Activated naive CD4-positive, alpha-beta T cell treated with anti-CD3 and anti-CD28 coated beads for 36 hours (primary cell): ENCODE measurements around the gene HOMER2. TPM values are rescaled to one million over a fixed set of nuclear protein-coding genes. Genes with fewer than 3 reads are reported as not detected.
"Not testable (repeated sequence)": the region's sequence is repeated elsewhere in the genome, so short reads cannot be mapped to it uniquely, and the experiment has no call there.

Source experiments
- CTCF ChIA-PET: fragments of 350-600 bp; sonication (Branson Sonifier 250); formaldehyde crosslinking; loops from one replicate; lab custom pipeline; 2021; ENCODE audit warnings: antibody characterized with exemption; lab: Charles Lee
- DNase-seq: peaks from one replicate; pipeline ENCODE4 v3.0.0-alpha.2; 2020
- H3K27ac Mint-ChIP-seq: one replicate; pipeline ENCODE4 v1.8.0; 2021; ENCODE audit warnings: mild to moderate bottlenecking, mixed read lengths
- H3K27me3 Mint-ChIP-seq: one replicate; pipeline ENCODE4 v1.8.0; 2021; ENCODE audit warnings: low read depth, mixed read lengths
- H3K36me3 Mint-ChIP-seq: one replicate; pipeline ENCODE4 v1.8.0; 2021; ENCODE audit warnings: low read depth, mixed read lengths
- H3K4me1 Mint-ChIP-seq: one replicate; pipeline ENCODE4 v1.8.0; 2021; ENCODE audit warnings: low read depth, mixed read lengths
- H3K4me3 Mint-ChIP-seq: one replicate; pipeline ENCODE4 v1.8.0; 2021; ENCODE audit warnings: mild to moderate bottlenecking, moderate library complexity, mixed read lengths
- H3K9me3 Mint-ChIP-seq: one replicate; pipeline ENCODE4 v1.8.0; 2021; ENCODE audit warnings: mixed read lengths
- intact Hi-C: fragments of 100-400 bp; cut with micrococcal nuclease; formaldehyde crosslinking; loops from one replicate; pipeline ENCODE4 v1.15.1; 2023
- total RNA-seq, 2 experiments: library from RNA; stranded (reverse); gene quantifications; one replicate each; pipeline ENCODE4 v1.2.3, GENCODE V29; 2021

Gene HOMER2
- total RNA-seq, 2 experiments from 2014 or later, result 2.3 to 2.8 TPM

GRCh38 chr15:82901114-82901805 lies 51.3 kb downstream of the HOMER2 start:
- Mint-ChIP-seq H3K27me3 (no peaks in the 10 kb centered on the region), H3K27ac (no peak overlapping the region), H3K4me1 (no peaks in the 10 kb centered on the region), H3K36me3 (no peaks in the 10 kb centered on the region), H3K9me3 (no peaks in the 10 kb centered on the region), H3K4me3 (no peak overlapping the region)
- intact Hi-C loops, result no loop called here
- no peak for DNase-seq
- CTCF ChIA-PET, result no interaction called here

DNA sequence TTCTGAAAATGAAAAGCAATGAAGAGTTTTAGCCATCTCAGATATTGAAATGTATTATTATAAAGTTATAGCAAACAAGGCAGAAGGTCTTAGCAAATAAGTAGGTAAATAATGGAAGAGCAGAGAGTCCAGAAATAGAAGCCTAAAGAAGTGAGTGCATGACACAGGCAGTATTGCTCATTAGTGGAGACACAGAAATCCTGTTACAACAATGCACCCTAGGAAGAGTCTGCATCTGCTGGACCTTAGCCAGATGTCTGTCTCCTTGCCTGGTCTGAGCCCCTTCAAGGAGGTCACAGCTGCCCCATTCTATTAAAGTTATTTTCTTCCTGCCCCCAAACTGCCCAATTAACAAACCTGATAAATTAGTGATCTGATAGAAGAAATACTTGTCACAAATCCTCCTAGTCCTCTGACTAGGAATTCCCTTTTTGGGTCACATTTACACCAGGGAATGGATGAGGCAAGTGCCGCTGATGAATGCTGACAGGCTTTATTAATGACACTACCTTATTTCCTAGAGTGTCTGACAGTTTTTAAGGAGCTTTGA lies 51.9 kb downstream of the HOMER2 start:
- no peaks in the 10 kb centered on the region for H3K9me3 Mint-ChIP-seq
- intact Hi-C loops, result no loop called here
- no peak overlapping the region for H3K27ac Mint-ChIP-seq
- DNase-seq, result no peak
- H3K4me1 Mint-ChIP-seq, result no peaks in the 10 kb centered on the region
- H3K27me3 Mint-ChIP-seq, result no peaks in the 10 kb centered on the region
- CTCF ChIA-PET, result no interaction called here
- no peak overlapping the region for H3K4me3 Mint-ChIP-seq
- no peaks in the 10 kb centered on the region for H3K36me3 Mint-ChIP-seq

- CTCF ChIA-PET, result no interaction called here
- DNase-seq, result no peak
- Mint-ChIP-seq H3K36me3 (no peaks in the 10 kb centered on the region), H3K27ac (no peak overlapping the region), H3K9me3 (no peaks in the 10 kb centered on the region), H3K4me1 (no peaks in the 10 kb centered on the region), H3K27me3 (no peaks in the 10 kb centered on the region), H3K4me3 (no peak overlapping the region)
- intact Hi-C loops, result no loop called here
Measured at GRCh38 chr15:82898961-82899360, 53.6 kb downstream of the HOMER2 start.

DNA sequence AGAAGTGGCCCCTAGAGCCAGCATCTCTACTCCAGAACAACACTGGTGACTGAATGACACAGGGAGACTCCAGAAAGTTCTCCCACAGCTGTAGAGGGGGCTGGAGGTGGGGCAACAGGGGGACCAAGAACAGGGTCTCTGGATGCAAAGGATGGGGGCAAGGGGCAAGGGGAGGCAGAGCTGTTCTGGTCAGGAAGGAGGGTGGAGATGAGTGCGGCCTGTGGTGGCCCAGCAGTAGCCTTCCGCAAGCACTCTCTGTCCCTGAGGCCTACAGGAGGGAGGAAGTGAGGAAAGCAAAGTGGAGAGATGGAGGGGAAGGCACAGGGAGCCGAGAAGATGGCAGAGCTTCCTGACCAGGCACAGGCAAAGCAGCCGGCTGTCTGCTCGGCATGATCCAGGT lies 56.5 kb downstream of the HOMER2 start:
- CTCF ChIA-PET, result no interaction called here
- H3K4me1 Mint-ChIP-seq, result no peaks in the 10 kb centered on the region
- intact Hi-C loops, result no loop called here
- H3K9me3 Mint-ChIP-seq, result no peaks in the 10 kb centered on the region
- H3K36me3 Mint-ChIP-seq, result no peaks in the 10 kb centered on the region
- H3K27ac Mint-ChIP-seq, result no peak overlapping the region
- H3K27me3 Mint-ChIP-seq, result no peaks in the 10 kb centered on the region
- no peak for DNase-seq
- no peak overlapping the region for H3K4me3 Mint-ChIP-seq

GRCh38 chr15:82894971-82895520 lies 57.5 kb downstream of the HOMER2 start:
- CTCF ChIA-PET, result no interaction called here
- H3K4me3 Mint-ChIP-seq, result no peak overlapping the region
- no peaks in the 10 kb centered on the region for H3K4me1 Mint-ChIP-seq
- DNase-seq, result no peak
- no peaks in the 10 kb centered on the region for H3K9me3 Mint-ChIP-seq
- intact Hi-C loops, result no loop called here
- no peaks in the 10 kb centered on the region for H3K36me3 Mint-ChIP-seq
- no peaks in the 10 kb centered on the region for H3K27me3 Mint-ChIP-seq
- H3K27ac Mint-ChIP-seq, result no peak overlapping the region

- CTCF ChIA-PET, result interaction anchor here (0.6 kb wide), 1 partner anchor 396 kb away, joined by 4 read pairs; no protein-coding TSS in a partner anchor
- H3K36me3 Mint-ChIP-seq, H3K4me1 Mint-ChIP-seq, intact Hi-C loops, H3K9me3 Mint-ChIP-seq, H3K27me3 Mint-ChIP-seq, DNase-seq, H3K27ac Mint-ChIP-seq, H3K4me3 Mint-ChIP-seq: not testable (repeated sequence)
Measured at GRCh38 chr15:82893473-82893872, 59.0 kb downstream of the HOMER2 start.

DNA sequence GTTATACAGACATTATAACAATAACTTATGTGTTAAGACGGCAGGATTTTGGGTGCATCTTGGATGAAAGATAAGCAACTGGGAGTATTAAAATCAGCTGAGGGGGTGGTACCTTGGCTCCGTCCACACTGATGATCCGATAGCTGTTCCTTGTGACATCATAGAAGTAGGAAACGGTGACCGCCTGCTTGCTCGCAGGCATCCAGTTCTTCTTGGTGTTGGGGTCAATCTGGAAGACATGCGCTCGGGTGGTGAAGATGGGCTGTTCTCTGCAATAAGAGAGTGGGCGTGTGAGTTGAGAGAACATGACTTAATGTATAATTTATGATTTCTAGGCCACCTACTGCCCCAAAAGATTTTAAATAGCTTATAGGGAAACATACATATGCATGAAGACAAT lies 59.9 kb downstream of the HOMER2 start:
- intact Hi-C loops, result no loop called here
- no peak for DNase-seq
- Mint-ChIP-seq H3K36me3 (no peaks in the 10 kb centered on the region), H3K27me3 (no peaks in the 10 kb centered on the region), H3K9me3 (no peaks in the 10 kb centered on the region), H3K4me3 (no peak overlapping the region), H3K4me1 (no peaks in the 10 kb centered on the region), H3K27ac (no peak overlapping the region)
- CTCF ChIA-PET, result no interaction called here

DNA sequence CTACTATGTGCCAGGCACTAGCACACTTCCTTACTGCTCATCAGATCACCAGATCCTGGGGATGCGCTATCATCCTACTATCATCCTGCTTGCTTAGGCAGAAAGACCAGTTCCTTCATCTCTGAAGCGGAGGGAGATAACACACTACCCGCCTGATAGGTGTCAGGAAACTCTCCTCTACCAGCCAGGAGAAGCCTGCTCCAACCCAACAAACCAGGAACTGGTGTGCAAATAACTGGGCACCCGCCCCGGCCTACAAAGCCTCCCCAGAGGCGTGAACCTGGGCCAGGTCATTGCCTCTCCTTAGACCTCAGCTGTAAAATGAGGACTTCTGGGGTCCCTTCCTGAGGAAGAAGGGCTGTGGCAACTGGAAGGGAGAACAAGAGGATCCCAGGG lies 61.5 kb downstream of the HOMER2 start:
- no peaks in the 10 kb centered on the region for H3K36me3 Mint-ChIP-seq
- intact Hi-C loops, result no loop called here
- no peak for DNase-seq
- CTCF ChIA-PET, result no interaction called here
- no peak overlapping the region for H3K4me3 Mint-ChIP-seq
- no peaks in the 10 kb centered on the region for H3K27me3 Mint-ChIP-seq
- no peak overlapping the region for H3K27ac Mint-ChIP-seq
- no peaks in the 10 kb centered on the region for H3K9me3 Mint-ChIP-seq
- H3K4me1 Mint-ChIP-seq, result no peaks in the 10 kb centered on the region

GRCh38 chr15:82890338-82890994 lies 62.1 kb downstream of the HOMER2 start:
- intact Hi-C loops, result no loop called here
- Mint-ChIP-seq H3K4me1 (no peaks in the 10 kb centered on the region), H3K36me3 (no peaks in the 10 kb centered on the region), H3K27me3 (no peaks in the 10 kb centered on the region), H3K9me3 (no peaks in the 10 kb centered on the region), H3K4me3 (no peak overlapping the region), H3K27ac (no peak overlapping the region)
- CTCF ChIA-PET, result no interaction called here
- DNase-seq, result no peak

GRCh38 chr15:82882273-82882928 lies 70.1 kb downstream of the HOMER2 start:
- no peak overlapping the region for H3K27ac Mint-ChIP-seq
- DNase-seq, result no peak
- CTCF ChIA-PET, result no interaction called here
- H3K36me3 Mint-ChIP-seq, result no peaks in the 10 kb centered on the region
- no peak overlapping the region for H3K4me3 Mint-ChIP-seq
- H3K4me1 Mint-ChIP-seq, result no peaks in the 10 kb centered on the region
- no peaks in the 10 kb centered on the region for H3K9me3 Mint-ChIP-seq
- intact Hi-C loops, result no loop called here
- H3K27me3 Mint-ChIP-seq, result no peaks in the 10 kb centered on the region

DNA sequence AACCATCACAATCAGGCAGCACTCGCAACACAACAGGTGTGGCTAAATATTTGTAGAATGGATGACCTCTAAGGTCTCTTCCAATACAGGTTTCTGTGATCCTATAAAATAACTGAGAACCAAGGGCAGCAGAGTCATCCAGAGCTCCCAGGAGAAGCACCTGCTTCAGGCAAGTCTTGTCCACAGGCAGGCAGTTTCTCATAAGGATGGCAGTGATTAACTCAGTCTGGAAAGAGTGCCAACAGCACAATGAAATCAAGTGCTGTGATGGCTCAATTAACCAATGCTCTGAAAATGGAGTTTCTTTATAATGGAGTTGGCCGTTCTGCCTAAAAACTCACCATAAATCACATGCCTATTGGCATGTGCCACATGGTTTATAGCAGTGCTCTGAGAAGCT lies 70.8 kb downstream of the HOMER2 start:
- intact Hi-C loops, result no loop called here
- Mint-ChIP-seq H3K27me3 (no peaks in the 10 kb centered on the region), H3K4me1 (no peaks in the 10 kb centered on the region), H3K36me3 (no peaks in the 10 kb centered on the region), H3K9me3 (no peaks in the 10 kb centered on the region), H3K27ac (no peak overlapping the region), H3K4me3 (no peak overlapping the region)
- CTCF ChIA-PET, result no interaction called here
- DNase-seq, result no peak

GRCh38 chr15:82880704-82881103 lies 71.8 kb downstream of the HOMER2 start:
- H3K27me3 Mint-ChIP-seq, result no peaks in the 10 kb centered on the region
- H3K36me3 Mint-ChIP-seq, result no peaks in the 10 kb centered on the region
- no peak overlapping the region for H3K4me3 Mint-ChIP-seq
- intact Hi-C loops, result no loop called here
- H3K4me1 Mint-ChIP-seq, result no peaks in the 10 kb centered on the region
- no peak overlapping the region for H3K27ac Mint-ChIP-seq
- DNase-seq, result no peak
- H3K9me3 Mint-ChIP-seq, result no peaks in the 10 kb centered on the region
- CTCF ChIA-PET, result no interaction called here
